Lower leg skin (tissue), 4 donors: ENCODE results near the gene SH3RF3. TPM values are rescaled to one million over a fixed set of nuclear protein-coding genes. Genes with fewer than 3 reads are reported as not detected.

Experiments
- DNase-seq, 2 donors: peaks; one replicate each; pipeline ENCODE4 v3.0.0-alpha.2; 2019; ENCODE audit warnings: low spot score in 2 of 2
- H3K4me3 ChIP-seq: fragments of 200-600 bp; sonication (generic); 2 replicates; pipeline ENCODE4 v1.5.1; 2017; ENCODE audit warnings: mild to moderate bottlenecking, low read depth; ENCODE audit not compliant: poor library complexity, severe bottlenecking
- CTCF ChIP-seq, 3 donors: fragments of 450-650 bp; IDR thresholded peaks; one replicate each; pipeline ENCODE4 v1.5.1; 2016; ENCODE audit warnings: antibody characterized with exemption in 3 of 3, mild to moderate bottlenecking in 3 of 3, moderate library complexity in 2 of 3
- POLR2A ChIP-seq, 2 donors: fragments of 450-650 bp; IDR thresholded peaks; one replicate each; pipeline ENCODE4 v1.6.1; 2016 to 2017; ENCODE audit warnings: antibody characterized with exemption in 2 of 2, mild to moderate bottlenecking in 1 of 2, moderate library complexity in 1 of 2
- WGBS, 2 donors: methylation state at CpG; one replicate each; pipeline ENCODE4 v1.1.5; 2018; 5-methylcytosine and 5-hydroxymethylcytosine counted together
- intact Hi-C: fragments of 100-400 bp; cut with DNase I; formaldehyde crosslinking; loops from one replicate; pipeline ENCODE4 v1.15.0; 2023; ENCODE audit warnings: low total_unique reads
- total RNA-seq, 4 donors: library from RNA; depleted of rRNA; stranded (reverse); fragments of >200 nt; gene quantifications; one replicate each; pipeline ENCODE4 v1.1.0, GENCODE V29; 2016

The SH3RF3 gene
- total RNA-seq, 4 donors from 2014 or later, result 1.9 to 7.4 (median 3.2) TPM

GRCh38 chr2:109346601-109347228 lies 217.7 kb downstream of the SH3RF3 start:
- intact Hi-C loops, result loop anchor here (10.0 kb wide), 1 partner anchor 1152 kb away; no protein-coding TSS in a partner anchor
- no peak for TF ChIP-seq POLR2A (IDR thresholded peaks at IDR 0.05)
- TF ChIP-seq CTCF (IDR thresholded peaks at IDR 0.05), result no peak
- WGBS, 2 donors, result 93 to 96% methylated on average over 12 of the region's 12 CpGs
- DNase-seq, result peak in 1 of 2 donors; percentile 72
- no peak overlapping the region for H3K4me3 ChIP-seq

- 92 to 93% methylated on average over 13 of the region's 13 CpGs for WGBS, 2 donors
- no peak overlapping the region for H3K4me3 ChIP-seq
- TF ChIP-seq POLR2A (IDR thresholded peaks at IDR 0.05) (no peak), CTCF (IDR thresholded peaks at IDR 0.05) (no peak)
- DNase-seq, result peak in 1 of 2 donors; percentile 73
- intact Hi-C loops, result loop anchor here (10.0 kb wide), 1 partner anchor 1153 kb away; no protein-coding TSS in a partner anchor
Observed at GRCh38 chr2:109347626-109348025, 218.6 kb downstream of the SH3RF3 start.

DNA sequence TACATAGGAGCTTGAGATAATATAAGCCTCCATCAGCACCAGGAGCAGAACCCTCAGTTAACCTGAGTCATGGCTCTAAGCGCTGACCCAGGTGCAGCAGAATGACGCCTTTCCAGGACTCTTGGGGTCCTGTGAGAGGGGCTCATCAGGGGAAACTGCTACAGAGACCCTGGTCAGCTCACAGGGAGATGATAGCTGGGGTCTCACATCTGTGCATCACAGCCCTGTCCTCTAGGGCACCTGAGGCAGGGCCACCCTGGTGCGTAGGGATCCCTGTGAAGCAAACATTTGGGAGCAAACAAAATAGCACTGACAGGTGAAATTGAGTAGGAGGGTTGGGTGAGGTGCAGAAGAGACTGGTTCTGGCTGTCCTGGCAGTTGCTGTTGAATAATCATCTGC lies 219.2 kb downstream of the SH3RF3 start:
- 88 to 97% methylated on average over 3 of the region's 3 CpGs for WGBS, 2 donors
- no peak overlapping the region for H3K4me3 ChIP-seq
- TF ChIP-seq POLR2A (IDR thresholded peaks at IDR 0.05) (no peak), CTCF (IDR thresholded peaks at IDR 0.05) (no peak)
- peak in 1 of 2 donors; percentile 40 for DNase-seq
- intact Hi-C loops, result loop anchor here (10.0 kb wide), 1 partner anchor 1153 kb away; no protein-coding TSS in a partner anchor

DNA sequence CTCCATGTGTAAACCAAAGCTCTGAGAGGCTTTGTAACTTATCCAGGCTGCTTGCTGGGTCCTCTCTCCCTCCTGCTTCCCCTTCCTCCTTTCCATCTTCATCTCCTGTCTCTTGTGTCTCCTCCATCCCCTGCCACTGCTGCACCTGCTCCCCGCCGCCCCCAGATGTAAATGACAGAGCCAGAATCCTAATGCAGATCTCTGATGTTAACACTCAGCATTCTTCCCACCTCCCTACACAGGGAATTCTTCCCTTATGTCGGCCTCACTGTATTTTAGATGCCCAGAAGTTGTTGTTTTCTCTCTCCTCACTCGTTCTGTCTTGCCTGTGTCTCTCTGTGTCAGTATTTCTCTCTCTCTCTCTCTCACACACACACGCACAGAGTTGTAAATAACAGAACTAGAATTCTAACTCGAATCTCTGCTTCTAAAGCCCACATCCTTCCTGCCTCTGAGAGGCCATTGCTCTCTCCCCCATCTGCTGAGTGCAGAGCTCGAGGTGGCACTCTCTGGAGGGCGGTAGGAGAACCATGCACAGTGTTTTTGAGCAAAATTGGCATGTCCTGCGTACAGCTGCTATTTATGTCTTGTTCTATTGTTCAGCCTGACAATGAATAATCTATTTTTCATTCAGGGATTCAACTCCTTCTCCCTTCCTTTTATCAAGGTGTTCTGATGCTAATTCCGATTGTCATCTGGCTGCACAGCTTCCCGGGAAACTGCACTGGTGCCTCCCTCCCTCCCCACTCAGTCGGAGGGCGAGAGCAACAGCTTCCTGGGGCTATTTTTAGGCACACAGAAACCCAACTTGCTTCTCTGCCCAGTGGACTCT lies 219.9 kb downstream of the SH3RF3 start:
- intact Hi-C loops, result loop anchor here (10.0 kb wide), 1 partner anchor 1154 kb away; no protein-coding TSS in a partner anchor
- H3K4me3 ChIP-seq, result no peak overlapping the region
- WGBS, 2 donors, result 71 to 74% methylated on average over 13 of the region's 13 CpGs
- no peak for TF ChIP-seq CTCF (IDR thresholded peaks at IDR 0.05)
- TF ChIP-seq POLR2A (IDR thresholded peaks at IDR 0.05), result no peak
- peak in 1 of 2 donors; percentile 74 for DNase-seq

DNA sequence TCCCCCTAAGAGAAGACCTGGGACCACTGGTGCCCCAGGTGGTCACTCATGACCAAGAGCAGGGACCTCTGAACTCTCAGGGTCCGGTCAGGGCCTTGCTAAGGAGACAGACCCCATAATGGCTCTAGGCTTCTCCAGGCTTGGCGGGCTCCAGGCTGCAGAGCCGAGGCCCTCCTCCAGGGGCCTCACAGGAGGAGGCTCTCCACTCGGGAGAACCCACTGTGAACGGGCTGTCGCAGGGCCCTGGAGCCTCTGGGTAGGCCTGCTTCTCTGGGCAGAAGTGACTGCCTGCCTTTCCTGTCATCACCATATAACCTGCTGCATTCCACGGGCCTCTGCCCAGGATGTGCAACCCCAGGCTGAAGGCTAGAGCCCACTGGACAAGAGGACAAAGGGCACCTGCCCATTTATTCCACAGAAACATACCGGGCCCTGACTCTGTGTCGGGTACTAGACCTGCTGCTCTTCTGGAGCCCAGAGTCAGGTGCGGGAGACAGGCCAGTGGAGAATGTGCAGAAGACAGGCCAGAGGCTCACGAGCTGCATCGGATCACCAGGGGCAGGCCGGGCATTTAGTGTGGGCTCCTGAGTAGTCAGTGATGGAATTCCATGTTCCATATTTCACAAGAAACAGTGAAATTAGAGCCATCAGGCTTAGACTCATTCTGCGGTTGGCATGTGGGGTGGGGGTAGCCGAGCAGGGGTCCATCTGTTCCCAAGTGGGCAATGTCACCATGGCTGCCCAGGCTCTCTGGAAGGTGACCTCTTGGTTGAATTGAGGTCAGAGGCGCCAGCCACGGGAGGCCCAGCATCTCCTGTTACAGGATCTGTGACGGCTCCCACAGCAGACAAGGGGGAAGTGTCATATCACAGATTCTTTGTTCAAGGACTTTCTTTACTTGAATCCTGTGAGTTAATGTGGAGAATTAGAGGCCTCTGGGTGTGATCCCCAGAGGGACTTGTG lies 220.8 kb downstream of the SH3RF3 start:
- WGBS, 2 donors, result 89 to 97% methylated on average over 17 to 18 of the region's 18 CpGs
- DNase-seq, result peak in 1 of 2 donors; percentile 78
- intact Hi-C loops, result loop anchor here (10.0 kb wide), 1 partner anchor 1155 kb away; no protein-coding TSS in a partner anchor
- TF ChIP-seq POLR2A (IDR thresholded peaks at IDR 0.05) (no peak), CTCF (IDR thresholded peaks at IDR 0.05) (no peak)
- no peak overlapping the region for H3K4me3 ChIP-seq
